ENCODE results near the gene TRIM46.
"Not testable (repeated sequence)": the region's sequence is repeated elsewhere in the genome, so short reads cannot be mapped to it uniquely, and the experiment has no call there.

Gene TRIM46

DNA sequence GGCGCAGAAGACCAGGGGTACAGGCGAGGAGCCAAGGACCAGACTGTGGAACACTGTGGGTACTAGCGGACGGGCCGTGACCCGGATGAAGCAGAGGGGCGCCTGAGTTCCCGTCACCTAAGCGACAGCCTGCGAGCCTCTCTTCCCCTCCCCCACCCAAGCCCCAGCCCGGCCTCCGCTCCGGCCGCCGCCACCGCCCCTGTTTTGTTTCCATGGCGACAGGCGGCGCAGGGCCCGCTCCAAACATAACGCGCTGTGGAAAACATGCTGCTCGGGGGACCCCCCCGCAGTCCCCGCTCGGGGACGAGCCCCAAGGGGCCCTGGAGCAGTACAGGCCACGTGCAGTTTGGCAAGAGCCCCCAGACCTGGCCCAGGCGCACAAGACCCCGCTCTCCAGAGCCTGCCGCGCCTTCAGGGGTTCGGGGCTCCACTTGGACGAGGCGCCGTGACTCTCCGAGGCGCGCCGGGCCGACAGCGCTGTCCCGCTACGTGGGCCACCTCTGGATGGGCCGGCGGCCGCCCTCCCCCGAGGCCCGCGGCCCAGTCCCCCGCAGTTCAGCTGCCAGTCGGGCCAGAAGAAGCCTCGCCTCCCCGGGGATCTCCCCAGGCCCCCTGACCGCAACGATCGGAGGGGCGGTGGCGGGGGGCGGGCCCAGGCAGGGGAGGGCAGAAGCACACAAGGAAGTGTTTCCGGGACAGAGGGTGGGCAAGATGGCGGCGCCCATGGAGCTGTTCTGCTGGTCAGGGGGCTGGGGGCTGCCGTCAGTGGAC lies 35.1 kb downstream of the TRIM46 start, which contains the start of gene MTX1:
Gene MTX1 (plus strand): TSS at position 155 of the 771 bp plus-strand sequence. CDS start 110 bp downstream, at position 265.
- peak; percentile 95 for DNase-seq

DNA sequence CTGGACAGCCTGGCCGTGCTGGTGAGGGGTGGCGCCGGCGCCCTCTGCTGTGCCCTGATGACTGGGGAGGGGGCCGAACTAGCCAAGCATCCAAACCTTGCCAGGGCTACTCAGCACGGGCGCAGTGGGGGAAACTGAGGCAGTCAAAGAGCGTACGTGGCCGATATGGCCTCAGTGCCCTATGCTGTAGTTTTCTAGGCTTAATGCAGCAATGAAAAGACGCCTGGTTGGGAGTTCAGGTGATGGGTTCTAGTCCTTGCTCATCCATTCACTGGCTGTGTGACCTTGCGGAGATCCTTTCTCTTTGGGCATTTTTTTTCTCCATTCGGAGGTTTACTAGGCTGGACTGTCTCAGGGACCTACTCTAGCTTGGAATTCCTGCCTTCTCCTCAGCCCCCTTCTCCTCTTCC lies 35.7 kb downstream of the TRIM46 start:
- DNase-seq = peak; percentile 50

DNA sequence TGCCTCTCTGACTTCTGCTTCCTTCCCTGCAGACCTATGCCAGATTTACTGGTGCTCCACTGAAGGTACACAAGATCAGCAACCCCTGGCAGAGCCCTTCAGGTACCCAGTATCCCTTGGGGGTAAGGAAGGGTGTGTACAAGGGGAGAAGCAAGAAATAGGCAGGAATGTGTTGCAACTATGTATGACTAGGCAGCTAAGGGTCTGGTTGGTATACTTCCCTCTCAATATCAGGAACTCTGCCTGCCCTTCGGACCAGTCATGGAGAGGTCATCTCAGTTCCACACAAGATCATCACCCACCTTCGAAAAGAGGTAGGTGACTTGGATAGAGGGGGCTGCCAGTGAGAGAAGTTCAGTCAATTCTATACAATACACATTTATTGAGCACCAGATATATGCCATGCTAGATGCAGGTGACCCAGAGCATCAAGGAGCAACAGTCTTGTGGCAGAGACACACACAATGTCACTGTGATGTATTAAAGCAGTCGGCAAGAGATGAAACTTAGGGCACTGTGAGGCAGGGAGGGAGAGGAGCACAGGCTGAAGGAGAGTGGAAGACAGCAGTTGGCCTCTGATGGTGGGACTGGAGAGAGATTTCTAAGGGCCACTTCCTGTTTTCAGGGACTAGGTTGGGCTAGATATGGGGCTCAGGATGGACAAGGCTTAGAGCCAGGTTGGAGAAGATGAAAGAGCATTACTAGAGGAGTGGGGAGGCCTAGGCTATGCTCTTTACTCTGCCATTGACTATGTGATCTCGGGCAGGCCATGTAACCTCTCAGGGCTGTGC lies 36.9 kb downstream of the TRIM46 start:
- DNase-seq = no peak

DNA sequence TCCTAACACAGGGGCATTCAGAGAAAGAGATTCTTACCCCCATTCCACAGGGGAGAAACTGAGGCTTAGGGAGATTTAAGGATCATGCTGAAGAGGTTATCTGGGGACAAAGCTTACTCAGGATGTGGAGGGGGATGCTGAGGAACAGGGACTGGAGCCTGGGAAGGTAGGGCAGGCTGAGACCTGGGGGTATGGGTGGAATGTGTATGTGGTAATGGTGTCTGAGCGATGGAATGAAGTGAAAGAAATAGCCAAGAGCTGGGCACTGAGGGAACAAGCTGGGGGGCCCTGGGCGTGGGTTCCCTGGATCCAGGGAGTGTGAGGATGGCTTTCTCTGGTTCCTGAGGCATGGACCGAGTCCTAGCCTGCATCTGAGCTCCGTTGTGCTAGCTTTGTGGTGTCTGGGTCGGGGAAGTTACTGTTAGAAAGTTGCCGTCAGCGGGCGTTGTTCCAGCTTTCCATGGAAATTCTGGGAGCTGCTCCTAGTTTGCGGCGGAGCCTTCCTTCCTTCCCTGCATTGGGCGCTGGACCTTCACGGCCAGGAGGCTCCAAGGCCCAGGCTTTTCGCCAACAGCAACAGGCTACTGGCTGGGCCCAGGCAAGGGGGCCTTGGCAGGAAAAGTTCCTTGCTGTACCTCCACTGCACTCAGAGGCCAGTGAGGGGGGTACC lies 37.9 kb downstream of the TRIM46 start:
- not testable (repeated sequence) for DNase-seq

DNA sequence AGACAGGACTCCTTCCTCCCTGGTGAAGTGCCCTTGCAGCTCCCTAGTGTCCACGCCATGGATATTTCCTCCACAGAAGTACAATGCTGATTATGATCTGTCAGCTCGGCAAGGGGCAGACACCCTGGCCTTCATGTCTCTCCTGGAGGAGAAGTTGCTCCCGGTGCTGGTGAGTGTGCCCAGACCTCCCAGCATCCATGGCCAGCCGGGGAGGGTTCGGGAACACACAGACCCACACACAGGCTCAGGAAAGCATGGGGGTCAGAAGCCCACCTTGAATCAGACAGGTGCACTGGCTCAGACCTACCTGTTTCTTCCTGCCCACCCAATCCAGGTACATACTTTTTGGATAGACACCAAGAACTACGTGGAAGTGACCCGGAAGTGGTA lies 38.4 kb downstream of the TRIM46 start:
- not testable (repeated sequence) for DNase-seq

DNA sequence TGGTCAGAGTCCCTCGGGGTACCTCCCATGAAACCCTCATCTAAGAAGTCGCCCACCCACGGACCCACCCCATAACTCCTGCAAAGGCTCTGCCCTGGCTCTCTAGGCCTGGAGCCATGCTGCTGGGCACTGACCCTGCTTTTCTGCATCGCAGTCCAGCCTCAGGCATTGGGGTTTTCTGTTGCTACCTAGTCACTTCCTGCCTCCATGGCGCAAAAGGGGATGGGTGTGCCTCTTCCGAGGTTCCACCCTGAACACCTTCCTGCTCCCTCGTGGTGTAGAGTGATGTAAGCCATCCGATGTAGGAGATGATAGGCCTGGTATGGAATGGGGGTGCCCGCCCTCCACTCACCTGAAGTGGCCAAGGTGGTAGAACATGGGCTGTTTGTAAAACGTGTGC lies 41.1 kb downstream of the TRIM46 start:
- not testable (repeated sequence) for DNase-seq

DNA sequence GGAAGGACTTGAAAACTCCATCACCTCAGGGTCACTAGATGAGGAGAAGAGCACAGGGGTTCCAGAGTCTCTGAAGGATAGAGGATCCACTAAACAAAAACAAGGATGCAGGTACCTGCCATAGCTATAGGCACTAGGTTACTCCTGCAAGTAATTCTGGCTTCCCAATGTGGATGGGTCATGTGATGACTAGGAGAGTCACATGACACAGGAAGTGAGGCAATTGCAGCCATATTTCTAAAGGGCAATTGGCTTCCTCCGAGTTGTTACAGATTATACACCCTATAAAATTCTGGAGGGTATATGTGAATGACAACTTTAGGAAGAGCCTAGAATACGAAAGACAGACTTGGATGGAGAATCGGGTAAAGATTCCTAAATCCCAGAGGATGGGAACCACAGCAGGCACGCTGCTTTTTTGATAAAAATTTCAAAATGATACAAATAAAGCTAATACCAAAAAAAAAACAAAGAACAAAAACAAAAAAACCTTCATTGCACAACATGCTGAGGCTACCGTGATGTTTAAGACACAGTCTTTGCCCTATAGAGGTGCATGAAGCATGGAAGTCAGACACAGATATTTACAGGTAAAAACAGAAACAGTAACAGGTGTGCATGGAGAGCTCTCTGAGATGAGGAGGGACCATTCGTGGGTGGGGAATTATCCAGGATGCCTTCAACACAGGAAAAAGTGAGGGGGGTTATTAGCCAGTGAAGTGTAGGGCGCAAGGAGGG lies 45.4 kb downstream of the TRIM46 start:
- DNase-seq = peak; percentile 91

DNA sequence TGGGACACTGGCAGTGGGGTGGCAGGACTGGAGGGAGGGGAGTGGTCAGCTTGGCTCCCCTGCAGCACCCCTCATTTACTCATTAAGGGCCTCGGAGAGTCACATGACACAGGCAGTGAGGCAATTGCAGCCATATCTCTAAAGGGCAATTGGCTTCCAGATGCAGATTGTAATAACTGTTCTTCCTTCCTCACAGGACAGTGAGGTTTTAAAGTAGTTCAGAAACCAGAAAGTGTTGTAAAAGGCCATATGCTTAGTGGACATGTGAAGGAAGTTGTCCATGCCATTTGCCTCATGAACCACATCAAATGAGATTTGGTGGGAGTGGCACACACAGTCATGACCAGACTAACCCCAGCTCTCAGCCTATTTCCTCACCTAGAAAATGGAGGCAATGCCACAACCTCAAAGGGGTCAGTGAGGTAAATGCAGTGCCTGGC lies 46.0 kb downstream of the TRIM46 start:
- peak; percentile 78 for DNase-seq

DNA sequence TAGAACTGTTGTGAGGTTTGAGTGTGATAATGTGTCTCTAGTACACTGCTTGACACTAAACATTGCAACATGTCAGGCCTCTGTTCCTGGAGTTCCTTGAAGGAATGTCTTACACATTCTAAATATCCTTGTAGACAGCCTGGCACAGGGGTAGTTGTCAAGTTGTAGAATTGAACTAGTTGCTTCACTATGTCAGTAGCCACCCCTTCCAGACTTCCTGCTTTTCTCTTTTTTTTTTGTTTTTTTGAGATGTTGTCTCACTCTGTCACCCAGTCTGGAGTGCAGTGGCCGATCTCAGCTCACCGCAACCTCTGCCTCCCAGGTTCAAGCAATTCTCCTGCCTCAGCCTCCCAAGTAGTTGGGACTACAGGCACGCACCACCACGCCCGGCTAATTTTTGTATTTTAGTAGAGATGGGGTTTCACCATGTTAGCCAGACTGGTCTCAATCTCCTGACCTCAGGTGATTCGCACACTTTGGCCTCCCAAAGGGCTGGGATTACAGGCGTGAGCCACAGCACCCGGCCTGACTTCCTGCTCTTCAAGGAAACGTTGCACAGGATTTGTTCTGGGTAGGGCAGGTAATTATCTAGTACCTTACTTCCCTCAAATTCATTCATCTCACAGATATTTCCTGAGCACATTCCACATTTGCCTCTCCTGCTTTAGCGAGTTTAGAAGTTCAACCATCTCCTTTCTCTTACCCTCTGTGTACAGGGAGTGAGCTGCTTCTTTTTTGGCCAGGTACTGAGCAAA lies 46.7 kb downstream of the TRIM46 start:
- not testable (repeated sequence) for DNase-seq

DNA sequence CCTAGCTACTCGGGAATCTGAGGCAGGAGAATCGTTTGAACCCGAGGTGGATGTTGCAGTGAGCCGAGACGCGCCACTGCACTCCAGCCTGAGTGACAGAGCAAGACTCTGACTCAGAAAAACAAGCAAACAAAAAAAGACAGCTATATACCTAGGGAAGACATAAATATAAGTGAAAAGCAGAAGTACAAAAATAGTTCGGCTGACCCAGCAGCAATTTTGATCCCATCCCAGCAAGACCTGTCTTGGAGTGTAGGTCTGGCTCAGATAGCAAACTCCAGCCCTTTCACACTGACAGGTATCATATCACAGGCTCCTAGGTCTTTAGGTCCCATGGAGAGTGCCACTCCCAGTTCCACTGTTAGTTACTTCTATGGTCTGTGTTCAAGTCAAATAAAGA lies 49.4 kb downstream of the TRIM46 start:
- DNase-seq = no peak

DNA sequence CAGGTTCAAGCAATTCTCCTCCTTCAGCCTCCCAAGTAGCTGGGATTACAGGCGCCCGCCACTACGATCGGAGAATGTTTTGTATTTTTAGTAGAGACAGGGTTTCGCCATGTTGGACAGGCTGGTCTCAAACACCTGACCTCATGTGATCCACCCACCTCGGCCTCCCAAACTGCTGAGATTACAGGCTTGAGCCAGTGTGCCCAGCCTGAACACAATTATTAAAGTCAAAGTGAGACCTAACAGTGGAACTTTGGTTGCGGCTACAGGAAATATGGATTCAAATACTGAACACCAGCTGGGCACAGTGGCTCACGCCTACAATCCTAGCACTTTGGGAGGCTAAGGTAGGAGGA lies 51.7 kb downstream of the TRIM46 start:
- not testable (repeated sequence) for DNase-seq

DNA sequence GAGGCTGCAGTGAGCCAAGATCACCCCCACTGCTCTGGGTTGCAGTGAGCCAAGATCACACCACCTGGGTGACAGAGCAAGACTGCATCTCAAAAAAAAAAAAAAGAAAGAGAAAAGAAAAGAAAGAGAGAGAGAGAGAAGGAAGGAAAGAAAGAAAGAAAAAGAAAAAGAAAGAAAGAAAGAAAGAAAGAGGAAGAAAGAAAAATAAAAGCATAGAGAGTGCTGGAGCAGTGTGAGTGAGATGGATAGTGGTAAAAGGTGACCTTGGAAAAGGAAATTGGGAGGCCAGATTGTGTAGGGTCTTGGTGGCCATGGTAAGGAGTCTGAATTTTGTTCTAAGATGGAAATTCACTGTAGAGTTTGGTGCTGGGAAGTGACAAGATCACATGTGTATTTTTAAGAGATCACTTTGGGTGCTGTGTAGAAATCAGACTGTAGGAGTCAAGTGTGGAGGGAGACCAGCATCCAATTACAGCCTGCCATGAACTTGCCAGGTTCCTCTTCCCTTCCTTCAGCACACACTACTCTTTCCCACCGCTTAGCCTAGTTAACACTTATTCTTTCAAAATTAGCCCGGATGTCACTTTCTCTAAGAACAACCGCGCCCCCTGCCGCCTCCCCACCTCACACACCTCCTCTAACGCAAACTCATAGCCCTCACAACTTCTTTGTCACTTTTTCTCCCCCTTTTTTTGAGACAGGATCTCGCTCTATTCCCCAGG lies 52.7 kb downstream of the TRIM46 start:
- DNase-seq = peak; percentile 86

DNA sequence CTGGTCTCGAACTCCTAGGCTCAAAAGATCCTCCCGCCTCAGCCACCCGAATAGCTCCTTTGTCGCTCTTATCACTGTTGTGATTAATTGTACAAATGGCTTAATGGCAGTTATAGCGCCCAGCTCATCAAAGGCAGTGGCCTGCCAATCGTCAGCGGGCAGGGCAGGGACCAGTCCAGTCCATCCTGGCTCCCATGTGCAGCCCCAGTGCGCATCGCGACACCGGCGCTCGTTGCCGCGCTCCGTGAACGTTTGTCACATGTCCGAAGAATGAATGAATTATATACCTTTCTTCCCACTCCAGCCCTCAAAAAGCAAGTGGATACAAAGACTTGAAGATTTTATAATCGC lies 53.2 kb downstream of the TRIM46 start:
- peak; percentile 90 for DNase-seq

DNA sequence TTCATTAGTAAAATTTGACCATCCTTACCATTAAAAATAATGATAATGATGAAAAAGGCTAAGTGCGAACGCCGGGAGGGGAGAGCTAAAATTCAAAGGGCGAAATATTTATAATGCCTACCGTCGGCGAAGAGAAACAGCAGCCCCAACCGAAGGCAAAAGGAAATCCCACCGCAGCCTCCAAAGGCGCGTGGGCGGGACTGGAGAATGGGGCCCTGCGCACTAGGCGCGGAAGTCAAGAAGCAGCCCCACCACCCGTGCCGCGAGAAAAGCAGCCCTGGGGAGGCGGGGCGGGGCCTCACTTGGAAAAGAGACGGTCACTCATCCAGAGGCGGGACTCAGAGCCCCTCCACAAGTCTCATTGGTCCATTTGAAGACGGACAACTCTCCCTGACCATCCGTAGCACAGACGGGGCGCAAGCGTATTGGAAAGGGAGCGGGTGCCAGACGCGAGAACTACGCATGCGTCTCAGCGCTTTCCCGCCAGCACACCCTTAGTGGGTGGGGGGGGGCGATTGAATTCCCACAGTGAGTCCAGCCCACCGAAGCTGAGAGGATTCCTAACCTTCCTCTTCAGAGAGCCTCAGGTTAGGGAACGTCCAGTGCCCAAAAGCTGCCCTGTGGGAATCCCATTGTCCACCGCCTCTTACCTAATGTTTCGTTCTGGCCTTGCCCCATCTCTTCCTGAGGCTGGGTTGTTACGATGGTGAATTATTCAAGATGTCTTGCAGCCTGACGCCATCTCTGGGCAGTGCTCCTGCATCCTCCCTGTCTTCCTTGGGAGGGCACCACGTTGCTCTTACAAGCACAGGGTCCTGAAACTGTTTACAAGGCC lies 53.8 kb downstream of the TRIM46 start:
- peak; percentile 100 for DNase-seq

DNA sequence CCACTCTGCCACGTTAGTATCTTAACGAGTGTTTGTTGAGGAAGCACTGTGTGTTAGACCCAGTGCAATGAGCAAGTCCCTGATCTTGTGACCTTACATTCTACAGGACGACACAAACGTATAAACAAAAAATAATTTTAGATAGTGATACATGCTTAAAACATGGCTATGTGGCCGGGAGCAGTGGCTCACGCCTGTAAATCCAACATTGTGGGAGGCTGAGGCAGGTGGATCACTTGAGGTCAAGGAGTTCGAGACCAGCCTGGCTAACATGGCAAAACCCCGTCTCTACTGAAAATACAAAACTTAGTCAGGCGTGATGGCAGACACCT lies 54.4 kb downstream of the TRIM46 start:
- DNase-seq = no peak

DNA sequence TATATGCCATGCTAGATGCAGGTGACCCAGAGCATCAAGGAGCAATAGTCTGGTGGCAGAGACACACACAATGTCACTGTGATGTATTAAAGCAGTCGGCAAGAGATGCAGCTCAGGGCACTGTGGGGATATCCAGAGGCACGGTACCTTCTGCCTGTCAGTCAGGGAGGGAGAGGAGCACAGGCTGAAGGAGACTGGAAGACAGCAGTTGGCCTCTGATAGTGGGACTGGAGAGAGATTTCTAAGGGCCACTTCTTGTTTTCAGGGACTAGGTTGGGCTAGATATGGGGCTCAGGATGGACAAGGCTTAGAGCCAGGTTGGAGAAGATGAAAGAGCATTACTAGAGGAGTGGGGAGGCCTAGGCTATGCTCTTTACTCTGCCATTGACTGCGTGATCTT lies 57.7 kb downstream of the TRIM46 start:
- not testable (repeated sequence) for DNase-seq

DNA sequence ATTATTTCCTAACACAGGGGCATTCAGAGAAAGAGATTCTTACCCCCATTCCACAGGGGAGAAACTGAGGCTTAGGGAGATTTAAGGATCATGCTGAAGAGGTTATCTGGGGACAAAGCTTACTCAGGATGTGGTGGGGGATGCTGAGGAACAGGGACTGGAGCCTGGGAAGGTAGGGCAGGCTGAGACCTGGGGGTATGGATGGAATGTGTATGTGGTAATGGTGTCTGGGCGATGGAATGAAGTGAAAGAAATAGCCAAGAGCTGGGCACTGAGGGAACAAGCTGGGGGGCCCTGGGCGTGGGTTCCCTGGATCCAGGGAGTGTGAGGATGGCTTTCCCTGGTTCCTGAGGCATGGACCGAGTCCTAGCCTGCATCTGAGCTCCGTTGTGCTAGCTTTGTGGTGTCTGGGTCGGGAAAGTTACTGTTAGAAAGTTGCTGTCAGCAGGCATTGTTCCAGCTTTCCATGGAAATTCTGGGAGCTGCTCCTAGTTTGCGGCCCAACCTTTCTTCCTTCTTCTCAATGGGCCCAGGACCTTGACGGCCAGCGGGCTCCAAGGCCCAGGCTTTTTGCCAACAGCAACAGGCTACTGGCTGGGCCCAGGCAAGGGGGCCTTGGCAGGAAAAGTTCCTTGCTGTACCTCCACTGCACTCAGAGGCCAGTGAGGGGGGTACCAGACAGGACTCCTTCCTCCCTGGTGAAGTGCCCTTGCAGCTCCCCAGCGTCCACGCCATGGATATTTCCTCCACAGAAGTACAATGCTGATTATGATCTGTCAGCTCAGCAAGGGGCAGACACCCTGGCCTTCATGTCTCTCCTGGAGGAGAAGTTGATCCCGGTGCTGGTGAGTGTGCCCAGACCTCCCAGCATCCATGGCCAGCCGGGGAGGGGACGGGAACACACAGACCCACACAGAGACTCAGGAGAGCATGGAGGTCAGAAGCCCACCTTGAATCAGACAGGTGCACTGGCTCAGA lies 58.6 kb downstream of the TRIM46 start:
- DNase-seq = not testable (repeated sequence)

DNA sequence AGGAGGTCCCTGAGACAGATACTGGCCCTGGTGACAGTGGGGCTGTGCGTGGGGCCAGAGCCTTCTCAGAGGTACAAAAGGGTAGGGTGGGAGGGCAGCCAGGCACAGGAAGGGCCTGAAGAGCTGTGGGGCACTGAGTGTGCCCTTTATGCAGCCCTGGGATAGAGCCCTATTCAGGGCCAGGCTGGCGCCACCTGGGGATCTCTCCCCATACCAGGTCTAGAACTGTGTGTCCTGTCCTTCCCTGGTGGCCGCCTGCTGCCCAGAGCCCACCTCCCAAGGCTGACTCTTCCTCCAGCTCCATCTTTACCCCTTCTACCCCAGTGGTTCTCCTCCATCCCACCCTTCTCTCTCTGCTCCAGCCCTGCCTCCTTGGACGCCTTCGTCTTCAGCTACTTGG lies 59.9 kb downstream of the TRIM46 start:
- not testable (repeated sequence) for DNase-seq
